ENCODE measurements around the gene SCRN3.
"Not testable (repeated sequence)": the region's sequence is repeated elsewhere in the genome, so short reads cannot be mapped to it uniquely, and the experiment has no call there.

The SCRN3 gene

DNA sequence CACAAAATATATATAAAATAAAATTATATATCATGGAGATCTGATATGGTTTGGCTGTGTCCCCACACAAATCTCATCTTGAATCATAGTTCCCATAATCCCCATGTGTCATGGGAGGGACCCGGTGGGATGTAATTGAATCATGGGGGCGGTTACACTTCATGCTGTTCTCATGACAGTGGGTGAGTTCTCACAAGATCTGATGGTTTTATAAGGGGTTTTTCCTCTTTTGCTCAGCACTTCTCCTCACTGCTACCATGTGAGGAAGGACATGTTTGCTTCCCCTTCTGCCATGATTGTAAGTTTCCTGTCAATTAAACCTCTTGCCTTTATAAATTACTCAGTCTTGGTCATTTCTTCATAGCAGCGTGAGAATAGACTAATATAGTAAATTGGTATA is 6.8 kb upstream of the SCRN3 start:
- H3K4me3 Mint-ChIP-seq = not testable (repeated sequence)

DNA sequence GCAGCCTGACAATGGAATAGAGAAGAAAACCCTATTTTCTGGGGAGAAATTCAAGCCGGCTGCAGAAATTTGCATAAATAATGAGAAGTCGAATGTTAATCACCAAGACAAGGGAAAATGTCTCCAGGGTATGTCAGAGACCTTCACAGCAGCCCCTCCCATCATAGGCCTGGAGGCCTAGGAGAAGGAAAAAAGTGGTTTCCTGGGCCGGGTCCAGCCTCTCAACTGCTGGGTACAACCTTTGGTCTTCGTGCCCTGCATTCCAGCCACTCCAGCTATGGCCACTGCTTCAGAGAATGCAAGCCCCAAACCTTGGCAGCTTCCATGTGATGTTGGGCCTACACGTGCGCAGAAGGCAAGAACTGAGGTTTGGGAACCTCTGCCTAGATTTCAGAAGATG is 6.0 kb upstream of the SCRN3 start:
- Mint-ChIP-seq H3K27ac (no peak overlapping the region), H3K27me3 (no peaks in the 10 kb centered on the region), H3K36me3 (peaks cover 36% of the 10 kb centered on the region), H3K9me3 (no peaks in the 10 kb centered on the region), H3K4me3 (no peak overlapping the region), H3K4me1 (peaks cover 19% of the 10 kb centered on the region)
- CTCF ChIA-PET = no interaction called here
- no peak for DNase-seq

More for the DNA sequence above, 6.8 kb upstream of the SCRN3 start:
- not testable (repeated sequence) for H3K27ac Mint-ChIP-seq, H3K9me3 Mint-ChIP-seq, DNase-seq, H3K27me3 Mint-ChIP-seq
- peaks cover 32% of the 10 kb centered on the region for H3K36me3 Mint-ChIP-seq
- CTCF ChIA-PET = interaction anchor here (1.1 kb wide), 1 partner anchor 361 kb away, joined by 3 read pairs; no protein-coding TSS in a partner anchor
- H3K4me1 Mint-ChIP-seq = peaks cover 10% of the 10 kb centered on the region

DNA sequence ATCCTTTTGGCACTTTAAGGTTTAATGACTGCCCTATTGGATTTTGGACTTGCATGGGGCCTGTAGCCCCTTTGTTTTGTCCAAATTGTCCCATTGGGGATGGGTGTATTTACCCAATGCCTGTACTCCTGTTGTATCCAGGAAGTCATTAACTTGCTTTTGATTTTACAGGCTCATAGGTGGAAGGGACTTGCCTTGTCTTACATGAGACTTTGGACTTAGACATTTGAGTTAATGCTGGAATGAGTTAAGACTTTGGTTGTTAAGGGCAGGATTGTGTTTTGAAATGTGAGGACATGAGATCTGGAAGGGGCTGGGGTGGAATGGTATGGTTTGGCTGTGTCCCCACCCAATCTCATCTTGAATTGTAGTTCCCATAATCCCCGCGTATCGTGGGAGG is 5.2 kb upstream of the SCRN3 start:
- H3K9me3 Mint-ChIP-seq, H3K4me3 Mint-ChIP-seq, H3K27me3 Mint-ChIP-seq, H3K27ac Mint-ChIP-seq, CTCF ChIA-PET, DNase-seq: not testable (repeated sequence)
- Mint-ChIP-seq H3K4me1 (peaks cover 22% of the 10 kb centered on the region), H3K36me3 (peaks cover 40% of the 10 kb centered on the region)

DNA sequence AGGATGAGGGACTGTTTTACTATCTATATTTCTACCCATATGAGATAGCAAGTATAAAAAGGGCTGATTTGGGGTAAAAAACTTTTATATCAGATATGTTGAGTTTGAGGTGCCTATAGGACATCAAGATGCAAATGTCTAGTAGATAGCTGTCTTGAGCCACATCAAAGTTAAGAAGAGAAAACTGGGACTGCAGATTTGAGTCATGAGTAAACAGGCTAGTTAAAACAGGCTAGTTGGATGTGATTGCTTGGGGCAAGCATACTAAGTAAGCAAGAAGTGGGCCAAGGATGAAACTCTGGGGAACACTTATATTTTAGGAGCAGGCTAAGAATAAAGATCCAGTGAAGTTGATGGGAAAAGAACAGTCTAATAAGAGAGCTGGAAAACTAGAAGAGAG is 2.8 kb upstream of the SCRN3 start:
- H3K27me3 Mint-ChIP-seq = no peaks in the 10 kb centered on the region
- peaks cover 32% of the 10 kb centered on the region for H3K4me1 Mint-ChIP-seq
- DNase-seq = no peak
- no peak overlapping the region for H3K27ac Mint-ChIP-seq
- no peak overlapping the region for H3K4me3 Mint-ChIP-seq
- CTCF ChIA-PET = interaction anchor here (0.9 kb wide), 1 partner anchor 51 kb away, joined by 3 read pairs; no protein-coding TSS in a partner anchor
- H3K9me3 Mint-ChIP-seq = no peaks in the 10 kb centered on the region
- H3K36me3 Mint-ChIP-seq = peaks cover 29% of the 10 kb centered on the region

DNA sequence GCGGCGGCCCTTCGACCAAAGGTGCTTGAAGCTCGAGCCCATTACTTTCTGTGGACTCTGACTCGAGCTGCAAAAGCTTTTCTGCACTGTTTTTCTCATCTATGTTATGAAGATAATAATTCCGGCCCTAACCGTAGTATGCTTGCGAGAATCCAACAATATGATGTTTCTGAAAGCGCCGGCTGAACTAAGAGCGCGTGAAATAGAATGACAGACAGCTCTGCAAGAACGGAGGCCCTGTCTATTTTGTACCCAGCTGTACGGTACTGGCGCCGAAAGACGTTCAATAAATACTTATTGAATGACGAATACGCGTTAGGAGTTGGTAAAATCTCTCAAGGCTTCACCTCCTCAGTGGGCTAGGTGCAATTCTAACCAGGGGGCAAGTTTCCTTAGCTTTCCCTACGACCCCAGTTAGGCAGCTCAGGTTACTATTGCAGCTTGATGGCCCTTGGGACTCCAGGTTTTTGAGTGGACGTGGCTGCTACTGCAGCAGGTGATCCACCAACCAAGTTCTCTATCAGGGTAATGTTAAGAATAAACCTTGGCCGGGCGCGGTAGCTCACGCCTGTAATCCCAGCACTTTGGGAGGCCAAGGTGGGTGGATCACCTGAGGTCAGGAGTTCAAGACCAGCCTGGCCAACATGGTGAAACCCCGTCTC is 570 bp downstream of the SCRN3 start:
- no peaks in the 10 kb centered on the region for H3K9me3 Mint-ChIP-seq
- H3K4me3 Mint-ChIP-seq = peak overlapping the region; percentile 97
- peak overlapping the region; percentile 96 for H3K27ac Mint-ChIP-seq
- no peaks in the 10 kb centered on the region for H3K27me3 Mint-ChIP-seq
- peaks cover 33% of the 10 kb centered on the region for H3K4me1 Mint-ChIP-seq
- peaks cover 26% of the 10 kb centered on the region for H3K36me3 Mint-ChIP-seq
- CTCF ChIA-PET = interaction anchor here (0.6 kb wide), 1 partner anchor 353 kb away, joined by 4 read pairs; no protein-coding TSS in a partner anchor
- peak; percentile 26 for DNase-seq

DNA sequence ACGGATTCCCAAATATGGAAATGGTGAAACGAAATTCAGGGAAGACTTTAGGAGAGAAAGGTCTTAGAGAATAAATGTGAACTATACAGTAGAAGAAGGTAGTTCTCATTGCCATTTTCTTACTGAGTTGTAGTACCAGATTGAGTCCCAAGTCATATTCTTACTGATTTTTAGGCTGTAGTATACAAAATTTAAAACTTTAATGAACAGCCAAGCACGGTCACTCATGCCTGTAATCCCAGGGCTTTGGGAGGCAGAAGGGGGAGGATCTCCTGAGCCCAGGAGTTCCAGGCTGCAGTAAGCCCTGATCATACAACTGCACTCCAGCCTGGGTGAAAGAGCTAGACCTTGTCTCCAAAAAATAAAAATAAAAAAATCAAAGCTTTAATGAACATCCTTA is 2.2 kb downstream of the SCRN3 start:
- Mint-ChIP-seq H3K4me3 (no peak overlapping the region), H3K27ac (no peak overlapping the region), H3K27me3 (no peaks in the 10 kb centered on the region), H3K4me1 (peaks cover 27% of the 10 kb centered on the region), H3K9me3 (no peaks in the 10 kb centered on the region), H3K36me3 (peaks cover 22% of the 10 kb centered on the region)
- CTCF ChIA-PET = no interaction called here
- no peak for DNase-seq

DNA sequence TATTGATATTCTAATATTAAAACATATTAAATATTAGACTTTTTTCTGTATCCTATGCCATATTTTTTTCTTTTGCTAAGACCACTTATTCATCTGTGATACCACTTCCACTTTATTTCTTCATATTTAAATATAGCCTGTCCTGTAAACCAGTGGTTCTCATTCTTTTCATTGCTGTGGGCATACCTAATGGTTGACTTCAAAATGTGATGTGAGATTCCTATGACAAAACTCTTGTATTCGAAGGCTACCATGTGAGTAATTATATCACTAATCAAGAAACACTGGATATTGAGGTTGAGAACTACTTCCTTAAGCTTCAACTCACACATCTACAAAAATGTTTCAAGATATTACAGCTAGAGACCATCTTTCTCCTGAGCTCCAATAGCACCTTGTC is 3.6 kb downstream of the SCRN3 start:
- Mint-ChIP-seq H3K27ac (no peak overlapping the region), H3K4me1 (peaks cover 18% of the 10 kb centered on the region), H3K4me3 (no peak overlapping the region), H3K9me3 (no peaks in the 10 kb centered on the region), H3K27me3 (no peaks in the 10 kb centered on the region), H3K36me3 (peaks cover 22% of the 10 kb centered on the region)
- DNase-seq = no peak
- CTCF ChIA-PET = interaction anchor here (0.5 to 1.5 kb wide), 2 partner anchors 20 to 464 kb away, joined by 3 read pairs; no protein-coding TSS in a partner anchor

DNA sequence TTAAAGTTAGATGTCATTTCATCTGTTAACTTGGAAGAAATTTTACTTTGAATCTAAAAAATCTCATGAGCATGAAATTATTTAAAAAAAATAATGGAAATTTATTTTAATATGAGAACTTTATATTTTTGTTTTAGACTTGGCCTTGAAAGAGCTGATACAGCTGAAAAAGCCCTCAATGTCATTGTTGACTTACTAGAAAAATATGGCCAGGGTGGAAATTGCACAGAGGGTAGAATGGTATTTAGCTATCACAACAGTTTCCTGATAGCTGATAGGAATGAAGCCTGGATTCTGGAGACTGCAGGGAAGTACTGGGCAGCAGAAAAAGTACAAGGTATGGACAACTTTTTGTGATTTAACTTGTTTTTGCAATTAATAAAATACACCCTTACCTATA is 5.3 kb downstream of the SCRN3 start:
- Mint-ChIP-seq H3K9me3 (no peaks in the 10 kb centered on the region), H3K4me1 (peaks cover 11% of the 10 kb centered on the region), H3K27me3 (no peaks in the 10 kb centered on the region), H3K4me3 (no peak overlapping the region), H3K36me3 (peaks cover 14% of the 10 kb centered on the region), H3K27ac (no peak overlapping the region)
- CTCF ChIA-PET = no interaction called here
- DNase-seq = no peak

DNA sequence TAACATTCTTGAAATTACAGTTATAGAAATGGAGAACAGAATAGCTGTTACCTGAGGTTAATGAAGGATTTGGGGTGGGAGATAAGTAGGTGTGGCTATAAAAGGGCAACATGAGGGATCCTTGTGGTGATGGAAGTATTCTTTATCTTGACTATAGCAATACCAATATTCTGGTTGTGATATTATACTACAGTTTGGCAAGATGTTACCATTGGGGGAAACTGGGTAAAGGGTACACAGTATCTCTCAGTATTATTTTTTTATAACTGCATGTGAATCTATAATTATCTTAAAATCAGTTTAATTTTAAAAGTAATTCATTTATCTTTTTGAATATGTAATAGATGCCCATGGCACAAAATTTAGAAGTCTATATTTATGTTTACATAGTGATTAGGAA is 8.1 kb downstream of the SCRN3 start:
- no peak for DNase-seq
- Mint-ChIP-seq H3K27ac (no peak overlapping the region), H3K9me3 (no peaks in the 10 kb centered on the region), H3K27me3 (no peaks in the 10 kb centered on the region), H3K4me3 (no peak overlapping the region), H3K4me1 (peaks cover 2% of the 10 kb centered on the region), H3K36me3 (peaks cover 14% of the 10 kb centered on the region)
- CTCF ChIA-PET = interaction anchor here (0.6 to 0.7 kb wide), 2 partner anchors 8 to 11 kb away, joined by 3 to 5 read pairs; no protein-coding TSS in a partner anchor

DNA sequence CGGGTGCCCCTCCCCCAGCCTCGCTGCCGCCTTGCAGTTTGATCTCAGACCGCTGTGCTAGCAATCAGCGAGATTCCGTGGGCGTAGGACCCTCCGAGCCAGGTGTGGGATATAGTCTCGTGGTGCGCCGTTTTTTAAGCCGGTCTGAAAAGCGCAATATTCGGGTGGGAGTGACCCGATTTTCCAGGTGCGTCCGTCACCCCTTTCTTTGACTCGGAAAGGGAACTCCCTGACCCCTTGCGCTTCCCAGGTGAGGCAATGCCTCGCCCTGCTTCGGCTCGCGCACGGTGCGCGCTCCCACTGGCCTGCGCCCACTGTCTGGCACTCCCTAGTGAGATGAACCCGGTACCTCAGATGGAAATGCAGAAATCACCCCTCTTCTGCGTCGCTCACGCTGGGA is 14.5 kb downstream of the SCRN3 start:
- H3K4me3 Mint-ChIP-seq, DNase-seq, H3K36me3 Mint-ChIP-seq, H3K9me3 Mint-ChIP-seq, H3K4me1 Mint-ChIP-seq, CTCF ChIA-PET, H3K27me3 Mint-ChIP-seq, H3K27ac Mint-ChIP-seq: not testable (repeated sequence)

DNA sequence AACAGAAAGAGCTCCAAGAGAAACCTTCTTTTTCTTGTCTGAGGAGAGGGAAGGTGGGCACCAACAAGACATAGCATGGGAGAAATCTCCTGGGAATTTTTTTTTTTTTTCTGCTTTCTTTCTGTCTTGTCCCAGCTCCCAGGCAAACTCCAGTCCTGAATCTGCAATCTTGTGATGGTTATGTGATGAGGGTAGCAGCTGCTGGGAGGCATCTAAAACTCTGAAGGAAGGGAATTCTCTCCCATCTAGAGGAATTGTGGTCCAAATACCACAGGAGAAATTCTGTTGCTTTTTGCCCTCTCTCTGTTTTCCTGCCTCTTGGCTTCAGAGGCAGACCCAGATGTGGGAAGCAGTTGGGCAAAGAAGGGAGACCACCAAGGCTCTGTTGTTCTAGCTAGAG is 16.7 kb downstream of the SCRN3 start:
- Mint-ChIP-seq H3K4me3 (no peak overlapping the region), H3K4me1 (no peaks in the 10 kb centered on the region), H3K27me3 (no peaks in the 10 kb centered on the region), H3K9me3 (no peaks in the 10 kb centered on the region), H3K36me3 (peaks cover 8% of the 10 kb centered on the region), H3K27ac (no peak overlapping the region)
- no peak for DNase-seq
- CTCF ChIA-PET = interaction anchor here (0.6 to 1.6 kb wide), 2 partner anchors 9 to 51 kb away, joined by 4 to 5 read pairs; no protein-coding TSS in a partner anchor

DNA sequence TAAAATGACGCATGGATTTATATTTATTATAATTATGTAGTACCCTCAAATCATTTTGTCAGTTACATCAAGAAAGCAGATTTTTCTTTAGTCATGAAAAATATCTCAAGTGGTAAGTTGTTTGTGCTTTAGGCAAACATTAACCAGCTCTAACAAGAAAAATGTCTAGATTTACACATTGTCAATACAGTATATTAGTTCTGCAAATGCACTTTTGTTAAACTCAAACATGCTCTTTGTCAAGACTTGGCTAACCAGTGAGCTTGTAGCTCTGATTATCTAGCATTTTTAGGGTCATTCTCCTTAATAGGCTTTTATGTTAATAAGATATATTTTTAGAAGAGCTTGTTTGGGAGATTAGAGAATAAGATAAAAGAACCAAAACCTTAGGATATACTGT is 32.7 kb downstream of the SCRN3 start:
- H3K27ac Mint-ChIP-seq = no peak overlapping the region
- H3K27me3 Mint-ChIP-seq = no peaks in the 10 kb centered on the region
- no peaks in the 10 kb centered on the region for H3K4me1 Mint-ChIP-seq
- DNase-seq = no peak
- H3K4me3 Mint-ChIP-seq = no peak overlapping the region
- H3K36me3 Mint-ChIP-seq = peaks cover 27% of the 10 kb centered on the region
- no peaks in the 10 kb centered on the region for H3K9me3 Mint-ChIP-seq
- CTCF ChIA-PET = no interaction called here

DNA sequence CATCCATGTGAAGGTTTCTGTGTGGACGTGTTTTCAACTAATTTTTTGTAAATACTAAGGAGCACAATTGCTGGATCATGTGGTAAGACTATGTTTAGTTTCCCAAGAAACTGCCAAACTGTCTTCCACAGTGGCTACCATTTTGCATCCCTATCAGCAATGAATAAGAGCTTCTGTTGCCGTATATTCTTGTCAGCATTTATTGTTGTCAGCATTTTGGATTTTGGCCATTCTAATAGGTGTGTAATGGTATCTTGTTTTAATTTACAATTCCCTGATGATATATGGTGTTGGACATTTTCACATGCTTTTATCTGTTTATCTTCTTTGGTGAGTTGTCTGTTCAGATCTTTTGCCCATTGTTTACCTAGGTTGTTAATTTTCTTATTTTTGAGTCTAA is 34.5 kb downstream of the SCRN3 start:
- CTCF ChIA-PET = no interaction called here
- Mint-ChIP-seq H3K4me3 (no peak overlapping the region), H3K9me3 (no peaks in the 10 kb centered on the region), H3K4me1 (no peaks in the 10 kb centered on the region), H3K27ac (no peak overlapping the region), H3K36me3 (peaks cover 30% of the 10 kb centered on the region), H3K27me3 (no peaks in the 10 kb centered on the region)
- no peak for DNase-seq

DNA sequence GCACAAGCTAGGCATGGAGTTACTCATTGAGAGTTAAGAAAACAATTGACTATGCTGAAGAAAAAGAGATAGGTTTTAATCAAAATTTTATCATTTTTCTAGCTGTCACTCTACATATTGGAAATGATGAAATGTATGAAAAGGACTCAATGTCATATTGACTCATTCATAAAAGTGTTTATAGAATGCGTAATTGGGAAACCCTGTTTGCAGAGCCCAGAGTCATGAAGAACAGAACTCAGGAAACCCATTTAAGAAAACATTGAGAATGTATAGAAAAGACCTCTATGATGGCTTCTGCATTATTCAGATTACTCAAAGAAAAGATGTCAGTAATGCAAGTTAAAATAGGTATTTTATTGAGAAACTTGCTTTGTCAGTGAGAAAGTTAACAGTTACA is 36.4 kb downstream of the SCRN3 start:
- H3K27ac Mint-ChIP-seq = no peak overlapping the region
- H3K4me3 Mint-ChIP-seq = no peak overlapping the region
- no peaks in the 10 kb centered on the region for H3K27me3 Mint-ChIP-seq
- H3K4me1 Mint-ChIP-seq = no peaks in the 10 kb centered on the region
- peaks cover 39% of the 10 kb centered on the region for H3K36me3 Mint-ChIP-seq
- DNase-seq = no peak
- no peaks in the 10 kb centered on the region for H3K9me3 Mint-ChIP-seq
- CTCF ChIA-PET = no interaction called here

DNA sequence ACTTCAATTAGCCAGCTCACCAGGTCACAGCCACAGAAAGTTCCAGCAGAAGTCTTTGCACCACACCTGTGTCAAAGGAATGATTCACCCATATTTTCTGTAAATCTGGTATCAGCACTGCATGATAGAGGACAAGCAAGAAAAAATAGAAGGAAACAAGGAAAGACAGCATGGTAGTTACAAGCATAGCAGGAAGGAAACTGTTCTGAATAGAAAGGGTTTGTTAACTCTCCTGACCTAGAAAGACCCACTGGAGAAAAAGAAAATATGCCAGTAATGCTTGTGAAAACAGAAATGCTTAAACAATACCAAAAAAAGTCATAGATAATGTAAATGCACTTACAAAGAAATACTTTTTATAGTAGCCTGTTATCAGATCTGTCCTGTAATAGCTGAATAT is 40.8 kb downstream of the SCRN3 start:
- Mint-ChIP-seq H3K27me3 (no peaks in the 10 kb centered on the region), H3K4me1 (no peaks in the 10 kb centered on the region), H3K27ac (no peak overlapping the region), H3K9me3 (no peaks in the 10 kb centered on the region), H3K36me3 (peaks cover 38% of the 10 kb centered on the region), H3K4me3 (no peak overlapping the region)
- no peak for DNase-seq
- CTCF ChIA-PET = no interaction called here
